H1 (cell line): ENCODE data around the gene RBM43.

Experiments used
- CTCF ChIP-seq, 3 experiments: IDR thresholded peaks; 1 replicate in 2 of 3; 2 replicates in 1 of 3; pipeline versions ENCODE4 v1.5.1 to v1.6.1; 2011; ENCODE audit warnings: low read length in 3 of 3, mild to moderate bottlenecking in 3 of 3, inconsistent platforms in 2 of 3, low read depth in 1 of 3, moderate library complexity in 1 of 3; ENCODE audit not compliant: insufficient read depth in 1 of 3; ENCODE audit errors: control extremely low read depth in 1 of 3
- EZH2 ChIP-seq: fragments of 200-600 bp; sonication (generic); IDR thresholded peaks from 2 replicates; pipeline ENCODE4 v1.7.1; 2012; ENCODE audit warnings: low read depth, mild to moderate bottlenecking, moderate library complexity, low read length, inconsistent platforms; ENCODE audit not compliant: severe bottlenecking
- POLR2A ChIP-seq, 2 experiments: IDR thresholded peaks; 1 replicate in 1 of 2; 2 replicates in 1 of 2; pipeline ENCODE4 v1.6.1; 2011; ENCODE audit warnings: low read depth in 2 of 2, low read length in 2 of 2, mild to moderate bottlenecking in 2 of 2; ENCODE audit errors: control extremely low read depth in 1 of 2

GRCh38 chr2:151230627-151231140, 31.0 kb downstream of the RBM43 start:
- no peak for TF ChIP-seq CTCF (IDR thresholded peaks at IDR 0.05; ENCODE audit: control extremely low read depth in 1 of 3, insufficient read depth in 1 of 3, low read depth in 1 of 3, low read length in 3 of 3)
- no peak for TF ChIP-seq EZH2
- TF ChIP-seq POLR2A (IDR thresholded peaks at IDR 0.05; ENCODE audit: control extremely low read depth in 1 of 2, low read depth in 2 of 2, low read length in 2 of 2): no peak
